Stomach (tissue), 9 donors: ENCODE results near the gene NF1. TPM values are rescaled to one million over a fixed set of nuclear protein-coding genes. Genes with fewer than 3 reads are reported as not detected.
"Not testable (repeated sequence)": the region's sequence is repeated elsewhere in the genome, so short reads cannot be mapped to it uniquely, and the experiment has no call there.

Source experiments
- DNase-seq, 2 donors: peaks; one replicate each; pipeline versions ENCODE4 v3.0.0 to v3.0.0-alpha.2; 2013 to 2019
- H3K27ac ChIP-seq, 5 donors: fragments of 200-600 bp in 4 of 5; sonication (generic) in 4 of 5; one replicate each; pipeline ENCODE4 v1.5.1; 2013 to 2019; ENCODE audit warnings: mild to moderate bottlenecking in 1 of 5, moderate library complexity in 1 of 5
- H3K27me3 ChIP-seq, 3 donors: fragments of 200-600 bp; sonication (generic); one replicate each; pipeline ENCODE4 v1.5.1; 2017 to 2019; ENCODE audit warnings: mixed run types in 1 of 3
- H3K36me3 ChIP-seq, 4 donors: fragments of 200-600 bp; sonication (generic); 1 replicate in 3 of 4; 2 replicates in 1 of 4; pipeline ENCODE4 v1.5.1; 2016 to 2019
- H3K4me1 ChIP-seq, 4 donors: fragments of 200-600 bp; sonication (generic); one replicate each; pipeline ENCODE4 v1.5.1; 2016 to 2019
- H3K4me3 ChIP-seq, 4 donors: fragments of 200-600 bp; sonication (generic) in 3 of 4; one replicate each; pipeline ENCODE4 v1.5.1; 2016 to 2019; ENCODE audit warnings: mild to moderate bottlenecking in 1 of 4
- H3K9me3 ChIP-seq, 4 donors: fragments of 200-600 bp; sonication (generic); one replicate each; pipeline ENCODE4 v1.5.1; 2016 to 2019
- CTCF ChIP-seq, 7 experiments: fragments of 450-650 bp in 4 of 7; fragments of 200-600 bp in 3 of 7; sonication (generic) in 3 of 7; IDR thresholded peaks; one replicate each; pipeline ENCODE4 v1.5.1; 2016 to 2019; ENCODE audit warnings: antibody characterized with exemption in 7 of 7, control low read depth in 2 of 7, mild to moderate bottlenecking in 1 of 7
- EP300 ChIP-seq: sonication (generic); formaldehyde crosslinking; IDR thresholded peaks from one replicate; pipeline ENCODE4 v1.6.1; 2017; ENCODE audit warnings: antibody characterized with exemption
- POLR2A ChIP-seq, 4 donors: fragments of 450-650 bp; IDR thresholded peaks; one replicate each; pipeline ENCODE4 v1.6.1; 2016; ENCODE audit warnings: antibody characterized with exemption in 4 of 4, control low read depth in 2 of 4, mild to moderate bottlenecking in 1 of 4, moderate library complexity in 1 of 4
- POLR2AphosphoS5 ChIP-seq, 3 donors: sonication (generic); formaldehyde crosslinking; IDR thresholded peaks; one replicate each; pipeline ENCODE4 v1.6.1; 2016; ENCODE audit warnings: antibody characterized with exemption in 3 of 3
- WGBS, 5 donors: extraction: QIAGEN DNeasy Blood & Tissue Kit in 3 of 5; methylation state at CpG; one replicate each; pipeline versions ENCODE4 v1.1.5 to v1.1.7; 2013 to 2018; 5-methylcytosine and 5-hydroxymethylcytosine counted together
- intact Hi-C: fragments of 100-400 bp; cut with DNase I; formaldehyde crosslinking; loops from one replicate; pipeline ENCODE4 v1.15.1; 2023; ENCODE audit warnings: low total_unique reads
- polyA plus RNA-seq, 3 donors: library from polyadenylated mRNA; stranded (reverse); fragments of 200-250 nt; gene quantifications; one replicate each; pipeline ENCODE4 v1.2.3, GENCODE V29; 2013
- total RNA-seq, 5 donors: library from RNA; depleted of rRNA; stranded (reverse); fragments of >200 nt; gene quantifications; one replicate each; pipeline versions ENCODE4 v1.1.0 to v1.2.3, GENCODE V29; 2014 to 2016
- donor health status: healthy with polysubstance abuse.
- donor health status: Bipolar disorder and iron deficiency.
- donor health status: healthy.

Gene NF1
- total and polyA plus RNA-seq, 8 donors: 5.2 to 108 (median 50.5) TPM

- Histone ChIP-seq H3K4me1 (peaks cover 0 to 22% (median 9%) of the 10 kb centered on the region in 4 donors), H3K36me3 (peaks cover 0 to 12% (median 6%) of the 10 kb centered on the region in 4 donors), H3K9me3 (no peaks in the 10 kb centered on the region), H3K27me3 (no peaks in the 10 kb centered on the region), H3K4me3 (no peak overlapping the region), H3K27ac (no peak overlapping the region)
- DNase-seq: no peak
- intact Hi-C loops: no loop called here
- WGBS, 5 donors: 92 to 100% (median 97%) methylated on average over 1 of the region's 1 CpG
- TF ChIP-seq POLR2A (IDR thresholded peaks at IDR 0.05): no peak
- TF ChIP-seq CTCF (IDR thresholded peaks at IDR 0.05): no peak
- TF ChIP-seq EP300: no peak
- no peak for TF ChIP-seq POLR2AphosphoS5 (IDR thresholded peaks at IDR 0.05)
These were observed 57.5 kb downstream of the NF1 start for GRCh38 chr17:31152271-31152670.

GRCh38 chr17:31155208-31155810, 60.5 kb downstream of the NF1 start:
- DNase-seq: no peak
- WGBS, 5 donors: 27 to 57% (median 31%) methylated on average over 1 of the region's 1 CpG
- Histone ChIP-seq H3K27ac (no peak overlapping the region), H3K9me3 (no peaks in the 10 kb centered on the region), H3K36me3 (peaks cover 0 to 17% (median 12%) of the 10 kb centered on the region in 4 donors), H3K4me3 (no peak overlapping the region), H3K4me1 (peaks cover 0 to 18% (median 6%) of the 10 kb centered on the region in 4 donors), H3K27me3 (no peaks in the 10 kb centered on the region)
- intact Hi-C loops: no loop called here
- TF ChIP-seq POLR2A (IDR thresholded peaks at IDR 0.05) (no peak), CTCF (IDR thresholded peaks at IDR 0.05) (no peak), POLR2AphosphoS5 (IDR thresholded peaks at IDR 0.05) (no peak), EP300 (no peak)

- Histone ChIP-seq H3K27ac (no peak overlapping the region), H3K36me3 (peaks cover 0 to 19% (median 13%) of the 10 kb centered on the region in 4 donors), H3K27me3 (no peaks in the 10 kb centered on the region), H3K9me3 (no peaks in the 10 kb centered on the region), H3K4me1 (peaks cover 0 to 18% (median 6%) of the 10 kb centered on the region in 4 donors), H3K4me3 (no peak overlapping the region)
- TF ChIP-seq POLR2AphosphoS5 (IDR thresholded peaks at IDR 0.05) (no peak), POLR2A (IDR thresholded peaks at IDR 0.05) (no peak), CTCF (IDR thresholded peaks at IDR 0.05) (no peak), EP300 (no peak)
- intact Hi-C loops: no loop called here
- 84 to 89% (median 86%) methylated on average over 2 of the region's 2 CpGs for WGBS, 5 donors
- no peak for DNase-seq
These were observed 61.5 kb downstream of the NF1 start for GRCh38 chr17:31156326-31156725.

DNA sequence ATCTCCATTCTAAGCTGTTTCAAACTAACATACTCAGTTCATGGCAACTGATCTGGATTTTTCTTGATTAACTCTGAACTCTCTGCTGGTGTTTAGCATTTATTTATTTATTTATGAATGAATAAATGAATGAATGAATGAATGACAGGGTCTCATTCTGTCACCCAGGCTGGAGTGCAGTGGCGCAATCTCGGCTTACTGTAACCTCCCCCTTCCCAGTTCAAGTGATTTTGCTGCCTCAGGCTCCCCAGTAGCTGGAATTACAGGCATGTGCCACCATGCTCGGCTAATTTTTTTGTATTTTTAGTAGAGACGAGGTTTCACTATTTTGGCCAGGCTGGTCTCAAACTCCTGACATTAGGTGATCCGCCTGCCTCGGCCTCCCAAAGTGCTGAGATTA, 62.1 kb downstream of the NF1 start:
- intact Hi-C loops, H3K4me3 ChIP-seq, H3K27me3 ChIP-seq, DNase-seq, H3K27ac ChIP-seq, H3K9me3 ChIP-seq: not testable (repeated sequence)
- Histone ChIP-seq H3K4me1 (peaks cover 0 to 18% (median 6%) of the 10 kb centered on the region in 4 donors), H3K36me3 (peaks cover 0 to 19% (median 13%) of the 10 kb centered on the region in 4 donors)
- WGBS, 5 donors: 96 to 98% (median 97%) methylated on average over 6 of the region's 6 CpGs

DNA sequence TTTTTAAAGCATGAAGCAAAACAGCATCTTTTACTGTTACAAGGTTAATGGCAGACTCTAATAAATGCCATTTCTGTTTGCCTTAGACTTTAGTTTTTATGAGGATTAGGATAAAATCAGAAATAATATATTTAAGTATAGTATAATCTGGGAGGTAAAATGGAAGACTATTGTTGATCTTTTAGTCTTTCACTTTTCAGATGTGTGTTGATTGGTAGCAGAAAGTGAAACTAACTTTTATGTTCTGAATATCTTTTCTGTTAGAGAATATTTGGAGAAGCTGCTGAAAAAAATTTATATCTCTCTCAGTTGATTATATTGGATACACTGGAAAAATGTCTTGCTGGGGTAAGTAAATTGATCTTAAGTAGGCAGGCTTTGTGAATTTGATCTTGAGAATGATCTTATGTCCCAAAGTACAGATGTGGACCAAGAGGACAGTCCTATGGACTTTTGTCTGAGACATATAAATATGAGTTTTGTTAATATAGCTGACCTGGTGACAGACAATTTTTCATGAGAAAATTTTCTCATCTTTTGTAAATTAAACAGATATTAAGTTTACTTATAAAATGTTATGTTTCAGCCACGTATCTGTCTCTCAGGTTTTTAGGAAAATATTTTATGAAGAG, 64.1 kb downstream of the NF1 start:
- peaks cover 0 to 18% (median 6%) of the 10 kb centered on the region in 4 donors for H3K4me1 ChIP-seq
- peaks cover 0 to 29% (median 18%) of the 10 kb centered on the region in 4 donors for H3K36me3 ChIP-seq
- no peak for DNase-seq
- no peak overlapping the region for H3K27ac ChIP-seq
- 78 to 88% (median 83%) methylated on average over 1 of the region's 1 CpG for WGBS, 5 donors
- H3K4me3 ChIP-seq: no peak overlapping the region
- H3K9me3 ChIP-seq: no peaks in the 10 kb centered on the region
- TF ChIP-seq EP300: no peak
- TF ChIP-seq POLR2A (IDR thresholded peaks at IDR 0.05): no peak
- no peak for TF ChIP-seq CTCF (IDR thresholded peaks at IDR 0.05)
- intact Hi-C loops: no loop called here
- H3K27me3 ChIP-seq: no peaks in the 10 kb centered on the region
